SW 1271 (cell line): Measurements from ENCODE around the gene ARHGAP18.

ENCODE experiments used
- DNase-seq, 2 experiments: peaks; one replicate each; lab custom pipeline; 2025; lab: John Stamatoyannopoulos, UW

The ARHGAP18 gene

GRCh38 chr6:129615496-129615895 lies 94.5 kb downstream of the ARHGAP18 start:
- no peak for DNase-seq

GRCh38 chr6:129615020-129615419 lies 95.0 kb downstream of the ARHGAP18 start:
- DNase-seq: no peak

DNA sequence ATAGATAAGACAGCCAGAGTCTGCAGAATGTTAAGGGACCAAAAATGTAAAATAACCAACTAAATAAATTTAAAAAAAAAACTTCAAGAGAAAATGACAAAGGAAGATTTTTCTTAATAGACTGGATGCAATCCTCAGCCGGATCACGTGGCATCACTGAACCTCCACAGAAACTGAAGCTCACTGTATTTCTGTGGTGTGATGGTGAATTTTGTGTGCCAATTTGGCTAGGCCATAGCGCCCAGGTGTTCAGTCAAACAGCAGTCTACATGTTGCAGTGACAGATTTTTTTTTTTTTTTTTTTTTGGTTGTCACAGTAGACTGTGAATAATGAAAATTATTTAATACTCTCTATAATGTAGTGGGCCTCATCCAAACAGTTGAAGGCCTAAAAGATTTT lies 95.5 kb downstream of the ARHGAP18 start:
- DNase-seq: no peak

DNA sequence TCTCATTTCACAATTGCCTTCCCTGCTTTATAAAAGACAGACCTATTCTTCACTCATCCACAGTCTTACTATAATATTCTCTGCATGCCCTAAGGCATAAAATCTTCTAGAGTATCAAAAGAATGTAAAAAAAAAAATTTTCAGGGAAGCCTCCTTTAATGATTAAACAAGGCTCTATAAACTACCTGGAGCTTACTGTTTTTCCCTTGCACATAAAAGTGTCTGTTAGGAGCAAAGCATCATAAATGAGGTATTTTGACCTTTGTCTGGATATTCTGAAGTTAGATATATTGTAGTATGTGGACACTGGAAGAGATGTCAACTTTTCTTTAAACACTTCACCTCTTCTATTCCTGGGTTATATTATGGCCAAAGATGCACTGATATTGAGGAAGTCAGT lies 97.5 kb downstream of the ARHGAP18 start:
- no peak for DNase-seq

DNA sequence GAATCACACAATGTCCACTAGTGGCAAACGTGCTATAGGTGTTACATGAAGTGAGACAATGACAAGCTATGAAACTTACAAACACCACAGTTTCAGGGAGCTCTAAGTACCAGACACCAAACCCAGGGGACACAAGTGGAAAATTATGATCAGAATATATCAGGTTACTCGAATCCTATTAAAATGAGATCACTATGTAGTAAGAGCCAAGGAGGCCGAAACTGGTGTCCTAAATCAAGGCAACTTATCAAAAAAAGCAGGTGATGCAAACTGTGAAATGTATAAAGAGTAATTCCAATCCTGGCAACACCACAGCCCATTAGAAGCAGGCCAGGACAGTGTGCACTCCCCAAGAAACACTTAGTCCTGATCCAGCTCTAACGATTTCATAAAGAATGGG lies 100.3 kb downstream of the ARHGAP18 start:
- DNase-seq: no peak

GRCh38 chr6:129608886-129609537 lies 101.0 kb downstream of the ARHGAP18 start:
- no peak for DNase-seq

DNA sequence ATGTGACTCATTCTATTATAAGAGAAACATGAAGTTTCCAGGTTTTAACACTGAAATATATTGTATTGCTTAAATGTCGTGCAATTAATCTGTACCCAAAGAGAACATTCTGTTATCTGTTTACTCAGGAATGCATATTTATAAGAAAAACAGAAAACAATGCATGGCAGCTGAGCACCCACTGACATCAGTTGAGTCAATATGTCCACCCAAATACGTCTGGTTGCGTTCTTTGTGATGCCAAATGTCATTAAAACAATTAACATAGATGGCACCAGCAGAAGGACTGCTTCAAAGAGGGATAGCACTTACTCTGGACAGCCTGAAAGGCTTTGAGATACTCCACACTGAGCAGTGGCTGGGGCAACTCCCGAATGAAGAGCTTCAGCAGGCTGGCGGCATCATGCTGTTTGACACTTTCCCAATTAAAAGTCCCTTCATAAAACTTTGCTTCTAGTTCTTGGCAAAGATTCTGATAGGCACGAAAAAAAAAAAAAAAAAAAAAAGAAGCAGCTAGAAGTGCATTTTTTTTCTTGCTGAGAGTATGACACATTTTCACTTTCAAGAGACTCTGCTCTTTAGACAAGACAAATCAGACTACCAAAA lies 102.3 kb downstream of the ARHGAP18 start:
- DNase-seq: no peak

DNA sequence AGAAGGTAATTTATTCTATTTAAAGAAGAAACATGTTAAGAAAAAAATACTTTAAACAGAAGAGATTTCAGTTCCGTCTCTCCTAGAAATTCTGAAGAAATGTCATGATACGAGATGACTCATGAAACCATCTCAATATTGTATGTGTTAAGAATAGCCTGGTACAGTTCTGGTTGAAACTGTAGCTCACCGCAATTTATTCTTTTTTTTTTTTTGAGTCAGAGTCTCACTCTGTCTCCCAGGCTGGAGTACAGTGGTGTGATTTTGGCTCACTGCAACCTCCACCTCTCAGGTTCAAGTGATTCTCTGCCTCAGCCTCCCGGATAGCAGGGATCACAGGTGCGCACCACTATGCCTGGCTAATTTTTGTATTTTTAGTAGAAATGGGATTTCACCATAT lies 103.3 kb downstream of the ARHGAP18 start:
- DNase-seq: no peak

- no peak for DNase-seq
Measured at GRCh38 chr6:129605967-129606366, 104.0 kb downstream of the ARHGAP18 start.

GRCh38 chr6:129605095-129605494 lies 104.9 kb downstream of the ARHGAP18 start:
- DNase-seq: no peak

DNA sequence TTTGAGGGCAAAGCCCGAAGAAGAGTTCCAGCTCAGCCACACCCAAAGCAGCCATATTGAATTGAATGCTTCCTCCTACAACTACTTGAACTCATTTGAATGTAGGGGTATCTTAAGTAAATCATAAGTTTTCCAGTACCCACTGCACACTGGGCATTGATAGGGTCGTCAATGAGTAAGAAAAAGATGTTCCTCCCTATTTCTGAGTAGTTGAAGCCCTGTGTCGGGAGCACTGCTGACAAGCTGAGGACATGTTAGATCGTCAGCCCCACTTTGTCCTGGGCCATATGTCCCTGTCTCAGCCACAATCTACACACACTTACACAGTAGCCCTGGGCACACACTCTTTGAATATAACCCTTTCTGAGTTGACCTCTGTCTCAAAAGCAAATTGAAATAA lies 105.7 kb downstream of the ARHGAP18 start:
- no peak for DNase-seq

GRCh38 chr6:129603741-129604140 lies 106.2 kb downstream of the ARHGAP18 start:
- no peak for DNase-seq

DNA sequence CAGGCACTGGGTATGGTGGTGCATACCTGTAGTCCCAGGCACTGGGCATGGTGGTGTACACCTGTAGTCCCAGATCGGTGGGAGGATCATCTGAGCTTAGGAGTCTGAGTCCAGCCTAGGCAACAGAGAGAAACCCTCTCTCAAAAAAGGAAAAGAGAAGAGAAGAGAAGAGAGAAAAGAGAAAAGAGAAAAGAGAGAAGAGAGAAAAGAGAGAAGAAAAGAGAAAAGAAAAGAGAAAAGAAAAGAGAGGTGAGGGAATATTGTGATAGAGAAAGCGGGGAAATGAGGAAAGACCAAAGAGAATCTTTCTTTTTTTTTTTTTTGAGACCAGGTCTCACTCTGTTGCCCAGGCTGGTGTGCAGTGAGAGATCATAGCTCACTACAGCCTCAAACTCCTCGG lies 108.7 kb downstream of the ARHGAP18 start:
- no peak for DNase-seq

- no peak for DNase-seq
Measured at GRCh38 chr6:129599467-129599866, 110.5 kb downstream of the ARHGAP18 start.

- peak in 1 of 2 experiments; percentile 64 for DNase-seq
Measured at GRCh38 chr6:129598244-129599187, 111.5 kb downstream of the ARHGAP18 start.

DNA sequence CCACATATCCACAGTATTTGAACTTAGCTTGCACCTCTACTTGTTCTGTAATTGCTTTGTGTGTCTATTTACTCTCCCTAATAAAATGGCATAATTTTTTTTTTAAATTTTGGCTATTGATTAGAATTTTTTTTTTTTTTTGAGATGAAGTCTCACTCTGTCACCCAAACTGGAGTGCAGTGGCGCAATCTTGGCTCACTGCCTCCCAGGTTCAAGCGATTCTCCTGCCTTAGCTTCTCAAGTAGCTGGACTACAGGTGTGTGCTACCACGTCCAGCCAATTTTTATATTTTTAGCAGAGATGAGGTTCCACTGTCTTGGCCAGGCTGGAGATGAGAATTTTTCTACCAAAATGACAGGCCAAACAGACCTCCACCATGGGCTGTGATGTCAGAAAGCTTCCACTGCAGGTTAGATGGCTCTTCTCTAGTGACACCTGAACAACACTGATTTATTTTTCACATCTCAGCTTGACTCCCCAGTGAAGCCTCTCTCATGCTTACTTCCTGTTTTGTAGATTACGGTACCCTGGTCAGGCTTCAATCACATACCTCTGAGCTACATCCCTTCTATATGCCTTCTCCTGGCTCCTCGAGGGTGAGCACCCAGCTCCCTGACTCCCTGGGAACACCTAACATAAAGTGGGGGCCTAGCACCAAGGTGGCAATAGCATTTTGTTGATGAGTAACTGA lies 112.8 kb downstream of the ARHGAP18 start:
- DNase-seq: no peak

DNA sequence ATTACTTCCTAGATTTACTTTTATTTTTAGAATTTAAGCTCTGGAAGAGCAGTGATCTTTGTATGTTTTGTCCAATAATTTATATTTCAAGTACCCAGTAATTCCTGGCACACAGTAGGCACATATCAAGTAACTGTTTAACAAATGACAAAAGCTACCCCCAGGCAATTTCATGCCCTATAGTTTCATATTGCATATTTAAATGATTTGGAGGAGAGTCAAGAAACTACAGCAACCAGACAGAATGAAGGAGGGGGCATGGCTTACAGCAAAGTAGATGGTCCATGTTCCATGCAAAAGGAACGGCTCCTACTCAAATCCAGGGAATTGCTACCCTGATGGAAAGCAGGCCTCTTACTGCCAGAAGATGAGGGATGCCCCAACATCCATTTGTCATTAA lies 113.5 kb downstream of the ARHGAP18 start:
- no peak for DNase-seq

- no peak for DNase-seq
Measured at GRCh38 chr6:129593233-129593564, 116.8 kb downstream of the ARHGAP18 start.

GRCh38 chr6:129592516-129593232 lies 117.3 kb downstream of the ARHGAP18 start:
- no peak for DNase-seq

DNA sequence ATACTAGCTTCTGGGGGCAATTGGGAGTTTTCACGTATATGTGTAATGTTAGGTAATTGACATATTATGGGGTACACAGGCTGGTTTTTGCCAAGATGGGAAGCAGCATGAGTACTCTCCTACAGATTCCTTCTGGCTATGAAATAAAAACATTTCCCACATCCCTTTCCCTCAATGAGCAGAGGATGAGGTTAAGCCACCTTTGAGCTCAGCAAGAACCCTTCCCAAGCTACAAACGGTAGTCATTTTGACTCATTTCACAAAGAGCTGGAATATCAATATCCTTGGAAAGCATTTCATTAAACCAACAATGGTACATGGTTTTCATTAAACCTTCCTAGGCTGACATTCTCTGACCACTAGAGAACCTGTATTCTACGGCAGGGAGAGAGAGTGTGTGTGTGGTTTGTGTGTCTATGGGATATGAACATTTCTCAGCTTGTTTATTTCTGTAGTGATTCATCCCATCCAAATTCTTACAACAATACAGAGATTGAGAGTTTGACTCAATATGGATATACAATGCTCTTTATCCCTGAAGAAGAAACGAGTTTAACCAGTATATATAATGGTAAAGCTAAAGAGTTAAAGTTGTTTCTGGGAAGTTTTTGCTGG lies 119.5 kb downstream of the ARHGAP18 start:
- no peak for DNase-seq

DNA sequence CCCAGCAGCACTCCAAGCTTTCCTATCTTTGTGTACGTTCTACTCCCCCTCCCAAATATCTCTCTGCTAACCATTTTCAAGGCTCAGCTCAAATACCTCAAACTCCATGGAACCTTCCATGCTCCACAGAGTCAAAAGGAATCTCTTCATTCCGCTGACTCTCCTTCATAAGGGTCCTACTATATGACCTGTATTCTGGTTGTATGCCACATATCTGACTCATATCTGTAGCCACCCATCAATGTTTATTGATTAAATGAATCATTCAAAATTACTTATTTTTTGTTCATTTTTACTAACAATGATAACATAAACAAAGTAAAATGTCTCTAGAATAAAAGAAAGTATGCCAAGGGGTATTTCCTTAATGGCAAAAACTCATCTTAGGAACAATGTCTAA lies 123.2 kb downstream of the ARHGAP18 start:
- DNase-seq: no peak
